ENCODE data around the gene ARID1B.
"Not testable (repeated sequence)": the region's sequence is repeated elsewhere in the genome, so short reads cannot be mapped to it uniquely, and the experiment has no call there.

Gene ARID1B

GRCh38 chr6:156971153-156971885 lies 194.1 kb downstream of the ARID1B start:
- DNase-seq, result no peak

- DNase-seq, result no peak
Measured at GRCh38 chr6:156972145-156972544, 195.0 kb downstream of the ARID1B start.

GRCh38 chr6:156974830-156975261 lies 197.7 kb downstream of the ARID1B start:
- no peak for DNase-seq

- DNase-seq, result no peak
Measured at GRCh38 chr6:156975414-156975813, 198.2 kb downstream of the ARID1B start.

- DNase-seq, result peak; percentile 41
Measured at GRCh38 chr6:156976216-156977127, 199.3 kb downstream of the ARID1B start.

- no peak for DNase-seq
Measured at GRCh38 chr6:156977527-156978291, 200.5 kb downstream of the ARID1B start.

- DNase-seq, result peak; percentile 49
Measured at GRCh38 chr6:156978948-156979347, 201.8 kb downstream of the ARID1B start.

- DNase-seq, result no peak
Measured at GRCh38 chr6:156980515-156980914, 203.3 kb downstream of the ARID1B start.

- peak; percentile 9 for DNase-seq
Measured at GRCh38 chr6:156980948-156981347, 203.8 kb downstream of the ARID1B start.

- DNase-seq, result no peak
Measured at GRCh38 chr6:156982168-156982567, 205.0 kb downstream of the ARID1B start.

GRCh38 chr6:156982864-156983263 lies 205.7 kb downstream of the ARID1B start:
- DNase-seq, result not testable (repeated sequence)

GRCh38 chr6:156984178-156984738 lies 207.1 kb downstream of the ARID1B start:
- DNase-seq, result no peak

GRCh38 chr6:156985309-156985708 lies 208.1 kb downstream of the ARID1B start:
- no peak for DNase-seq

GRCh38 chr6:156988276-156989158 lies 211.3 kb downstream of the ARID1B start:
- no peak for DNase-seq

- DNase-seq, result no peak
Measured at GRCh38 chr6:156989159-156989806, 212.1 kb downstream of the ARID1B start.

GRCh38 chr6:156992020-156992804 lies 215.0 kb downstream of the ARID1B start:
- DNase-seq, result no peak

GRCh38 chr6:156993713-156994112 lies 216.5 kb downstream of the ARID1B start:
- DNase-seq, result no peak

- DNase-seq, result no peak
Measured at GRCh38 chr6:156994215-156995076, 217.3 kb downstream of the ARID1B start.

GRCh38 chr6:156995502-156995901 lies 218.3 kb downstream of the ARID1B start:
- DNase-seq, result no peak

Measured in activated CD4-positive, alpha-beta T cell treated with anti-CD3 and anti-CD28 coated beads, Interleukin-2, amount 50 U/mL, for 16 hours (primary cell).